EL (cell line): ENCODE measurements around the gene PI4KA.

Experiments used
- DNase-seq: peaks from one replicate; pipeline ENCODE4 v3.0.0-alpha.2; 2016

PI4KA gene

DNA sequence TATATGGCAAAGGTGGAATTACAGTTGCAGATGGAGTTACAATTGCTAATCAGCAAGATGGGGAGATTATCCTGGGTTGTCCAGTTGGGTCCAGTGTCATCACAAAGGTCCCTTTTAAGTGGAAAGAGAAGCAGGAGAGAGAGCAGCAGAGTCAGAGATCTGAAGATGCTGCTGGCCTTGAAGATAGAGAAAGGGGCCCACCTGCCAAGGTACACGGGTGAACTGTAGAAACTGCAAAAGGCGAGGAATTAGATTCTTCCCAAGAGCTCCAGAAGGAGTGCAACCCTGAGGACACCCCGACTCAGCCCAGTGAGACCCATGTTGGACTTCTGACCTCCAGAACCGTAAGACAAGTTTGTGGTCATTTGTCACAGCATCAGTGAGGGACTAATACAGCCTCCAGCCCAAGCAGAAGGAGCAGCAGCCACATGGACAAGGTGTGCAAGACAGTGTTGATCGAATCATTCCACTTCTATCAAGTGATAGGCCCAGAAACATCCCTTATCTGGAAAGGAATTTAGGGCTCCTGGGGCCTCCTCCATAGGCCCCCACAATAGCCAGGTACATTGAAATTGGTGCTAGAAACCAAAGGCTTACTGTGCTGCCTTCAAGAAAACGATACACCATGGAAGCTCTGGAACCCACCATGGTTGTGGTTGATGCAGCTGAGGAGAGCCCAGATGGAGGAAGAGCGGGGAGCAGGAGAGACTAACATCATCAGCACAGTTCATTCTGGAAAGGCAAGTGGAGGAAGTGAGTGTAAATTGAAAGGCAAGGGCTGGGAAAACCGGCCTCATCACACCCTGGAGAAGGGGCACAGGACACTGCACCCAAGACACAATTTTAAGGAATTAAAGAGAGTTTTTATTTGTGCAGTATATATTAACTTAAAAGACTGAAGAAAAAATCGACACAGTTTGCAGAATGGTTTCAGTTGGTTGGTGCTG lies 23.5 kb upstream of the PI4KA start:
- no peak for DNase-seq

DNA sequence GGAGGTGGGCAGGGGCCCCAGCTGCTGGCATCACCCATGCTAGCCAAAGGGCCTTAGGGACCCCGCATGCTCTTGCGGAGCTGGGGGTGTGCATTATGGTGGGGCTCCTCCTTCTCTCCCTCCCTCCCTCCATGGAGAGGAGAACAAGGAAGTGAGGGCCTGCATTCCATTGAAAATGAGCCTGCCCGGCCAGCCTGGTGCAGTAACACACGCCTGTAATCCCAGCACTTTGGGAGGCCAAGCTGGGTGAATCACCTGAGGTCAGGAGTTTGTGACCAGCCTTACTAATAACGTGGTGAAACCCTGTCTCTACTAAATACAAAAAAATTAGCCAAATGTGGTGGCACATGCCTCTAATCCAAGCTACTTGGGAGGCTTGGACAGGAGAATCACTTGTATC lies 22.6 kb upstream of the PI4KA start:
- peak; percentile 37 for DNase-seq

DNA sequence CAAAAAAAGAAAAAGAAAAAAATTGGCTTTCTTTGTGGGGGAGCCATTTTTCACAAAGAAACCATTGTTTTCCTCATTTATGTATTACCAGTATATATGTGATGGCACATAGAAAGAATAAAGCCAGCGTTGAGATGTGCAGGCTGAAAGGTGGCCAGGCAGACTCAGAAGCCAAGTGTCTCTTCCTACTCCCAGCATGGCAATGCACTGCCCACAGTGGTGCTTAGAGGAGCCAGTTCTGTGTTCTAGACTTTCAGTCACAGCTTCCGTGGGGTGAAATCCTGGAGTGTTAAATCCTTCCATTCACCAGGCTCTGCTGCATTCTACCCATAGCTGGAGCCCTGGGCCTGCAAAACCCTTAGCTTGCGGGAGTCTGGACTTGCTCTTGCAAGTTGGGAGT lies 19.1 kb upstream of the PI4KA start:
- no peak for DNase-seq

DNA sequence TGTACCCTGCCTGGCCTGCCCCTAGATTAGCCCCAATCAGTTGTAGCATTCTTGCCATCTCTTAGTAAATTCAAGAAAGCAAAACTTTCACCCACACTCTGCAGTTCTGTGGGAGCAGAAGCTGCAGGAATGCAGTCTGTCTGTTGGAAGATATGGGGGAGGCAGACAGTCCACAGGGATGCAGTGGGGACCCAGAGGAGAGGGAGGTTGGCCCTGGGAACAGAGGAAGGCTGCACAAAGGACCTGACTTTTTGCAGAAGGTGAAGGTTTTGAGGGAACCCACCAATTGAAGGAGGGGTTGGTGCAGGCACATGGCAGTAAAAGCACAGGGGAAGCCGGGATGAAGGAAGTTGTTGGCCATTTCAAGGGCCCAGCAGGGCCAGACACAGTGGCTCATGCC lies 16.7 kb upstream of the PI4KA start:
- no peak for DNase-seq

DNA sequence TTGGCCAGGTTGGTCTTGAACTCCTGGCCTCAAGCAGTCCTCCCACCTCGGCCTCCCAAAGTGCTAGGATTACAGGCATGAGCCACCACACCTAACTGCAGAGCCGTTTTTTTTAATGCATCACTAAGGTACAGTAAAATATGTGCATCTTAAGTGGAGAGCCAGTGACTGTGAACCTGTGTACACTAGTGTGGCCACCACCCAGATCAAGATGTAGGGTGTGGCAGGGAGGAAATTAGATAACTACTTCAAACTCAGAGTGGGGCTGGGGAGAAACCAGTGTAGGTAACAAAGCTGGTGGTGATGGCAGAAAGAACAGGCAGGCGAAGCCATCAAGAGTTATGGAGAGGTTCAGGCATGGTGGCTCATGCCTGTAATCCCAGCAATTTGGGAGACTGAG lies 14.6 kb upstream of the PI4KA start:
- no peak for DNase-seq

DNA sequence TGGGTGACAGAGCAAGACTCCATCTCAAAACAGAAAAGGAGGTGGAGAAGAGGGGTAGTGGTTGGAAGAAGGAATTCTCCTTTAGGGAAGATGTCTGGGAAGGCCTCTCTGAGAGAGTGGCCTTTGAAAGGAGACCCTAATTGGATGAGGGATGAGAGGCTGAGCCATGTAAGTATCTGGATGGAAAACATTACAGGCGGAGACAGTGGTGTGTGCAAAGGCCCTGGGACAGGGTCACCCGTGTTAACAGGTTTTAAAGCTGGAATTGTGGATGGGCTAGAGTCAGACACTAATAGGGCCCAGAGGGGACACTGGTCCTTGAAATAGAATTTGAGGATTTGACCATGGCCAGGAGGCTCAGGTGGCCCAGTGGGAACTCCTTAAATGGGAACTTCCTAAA lies 10.6 kb upstream of the PI4KA start:
- no peak for DNase-seq

GRCh38 chr22:20868025-20868962 lies 9.7 kb upstream of the PI4KA start:
- no peak for DNase-seq

DNA sequence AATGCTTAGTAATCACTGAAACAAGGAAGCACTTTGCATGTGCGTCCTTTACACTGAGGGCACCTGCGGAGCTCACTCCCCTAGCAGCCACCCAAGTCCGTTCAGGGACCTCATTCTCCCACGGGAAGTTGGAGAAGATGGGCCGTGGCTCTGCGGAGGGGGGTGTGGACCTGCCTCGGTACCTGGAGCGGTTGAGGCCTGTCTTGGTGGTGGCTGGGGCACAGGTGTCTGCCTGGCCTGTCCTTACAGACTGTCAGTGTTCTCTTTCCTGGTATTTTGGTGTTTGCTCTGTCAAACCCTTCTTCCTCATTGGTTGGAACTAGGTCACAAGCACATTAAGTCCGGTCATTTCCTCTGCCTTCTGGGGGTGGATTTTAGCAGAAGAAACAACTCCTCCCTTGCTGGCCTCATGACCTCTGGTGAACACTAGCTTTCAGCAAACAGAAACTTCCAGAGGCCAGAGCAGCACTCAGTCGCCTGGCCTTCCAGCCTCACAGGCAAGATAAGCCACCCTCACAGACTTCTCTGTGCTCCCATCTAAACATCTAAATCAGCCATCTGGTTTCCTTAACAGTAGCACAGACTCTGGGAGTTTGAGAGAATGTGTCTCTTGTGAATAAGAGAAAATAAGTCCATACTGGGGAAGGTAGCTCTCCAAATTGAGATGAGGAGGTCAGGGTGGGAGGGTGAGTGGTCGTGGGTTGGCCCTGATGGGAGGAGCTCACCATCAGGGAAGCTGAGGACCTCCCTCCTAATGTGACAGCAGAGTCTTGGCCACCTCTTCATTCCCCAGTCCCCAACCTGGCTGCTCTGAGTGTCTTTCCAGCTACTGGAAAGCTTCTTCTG lies 8.8 kb upstream of the PI4KA start:
- no peak for DNase-seq

DNA sequence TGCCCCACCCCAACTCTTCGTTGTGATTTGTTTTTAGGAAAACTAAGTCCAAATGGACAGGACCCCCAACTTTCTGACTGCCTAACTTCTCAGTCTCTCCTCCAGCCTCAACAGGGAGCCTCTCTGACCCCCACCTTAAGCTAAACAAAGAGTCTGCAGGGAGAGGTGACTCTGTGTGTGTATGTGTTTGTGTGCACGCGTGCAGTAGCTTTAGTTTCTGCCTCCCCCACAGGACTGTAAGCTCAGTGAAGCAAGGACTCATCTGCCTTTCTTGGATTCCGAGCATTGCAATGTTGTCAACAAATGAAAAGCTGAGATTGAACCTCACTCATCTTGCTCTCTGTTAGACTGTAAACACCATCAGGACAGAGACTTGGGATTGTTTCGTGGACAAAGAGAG lies 8.1 kb upstream of the PI4KA start:
- DNase-seq = no peak

- no peak for DNase-seq
Observed at GRCh38 chr22:20865875-20866445, 7.3 kb upstream of the PI4KA start.

GRCh38 chr22:20865331-20865730 lies 6.7 kb upstream of the PI4KA start:
- no peak for DNase-seq

DNA sequence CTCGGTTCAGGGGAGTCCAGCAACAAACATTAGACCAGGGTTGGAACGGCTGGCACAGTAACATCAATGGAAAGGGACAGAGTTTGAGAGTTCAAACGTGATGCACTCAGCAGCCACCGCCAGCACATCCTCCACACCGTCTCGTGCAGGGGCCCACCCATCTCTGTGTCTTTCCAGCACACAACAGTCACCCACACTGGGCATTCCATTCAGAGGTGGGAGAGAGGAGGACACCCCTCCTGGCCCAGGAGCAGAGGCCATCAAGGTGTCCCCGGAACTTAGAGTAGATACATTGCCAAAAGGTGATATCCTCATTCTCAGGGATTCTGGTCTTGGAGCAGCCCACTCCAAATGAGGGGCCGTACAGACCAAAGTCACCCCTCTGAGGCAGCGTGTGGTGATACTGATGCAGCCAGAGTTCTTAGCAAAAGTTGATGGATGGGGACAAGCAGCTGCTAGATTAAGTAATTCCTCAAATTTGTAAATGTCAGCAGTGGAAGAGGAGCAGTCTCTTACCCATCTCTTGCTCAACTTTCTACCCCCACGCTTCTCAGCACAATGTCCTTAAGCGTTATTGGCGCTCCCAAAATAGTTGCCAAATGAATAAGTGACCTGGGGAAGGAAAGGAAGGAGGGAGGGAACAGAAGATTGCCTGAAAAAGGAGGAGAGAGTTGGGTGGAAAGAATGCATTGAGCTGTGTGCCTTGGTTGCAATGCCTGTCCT lies 5.7 kb upstream of the PI4KA start:
- DNase-seq = no peak

GRCh38 chr22:20863366-20863765 lies 4.8 kb upstream of the PI4KA start:
- no peak for DNase-seq

DNA sequence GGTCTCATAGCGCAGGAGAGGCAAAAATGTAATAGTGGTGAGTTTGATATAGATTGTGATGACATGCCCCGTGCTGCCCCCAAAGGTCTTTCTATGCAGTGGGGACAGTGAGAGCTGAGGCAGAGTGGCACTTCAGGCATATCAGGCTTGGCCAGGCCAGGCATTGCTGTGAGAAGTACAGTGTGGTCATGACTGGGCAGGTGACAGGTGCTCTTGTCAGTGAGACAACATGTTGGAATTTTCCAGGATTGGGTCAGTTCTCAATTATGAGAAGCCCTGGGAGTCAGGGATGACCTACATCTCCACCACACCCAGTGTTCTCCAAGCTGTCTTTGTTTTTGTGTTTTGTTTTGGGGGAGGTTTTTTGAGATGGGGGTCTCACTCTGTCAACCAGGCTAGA lies 3.9 kb upstream of the PI4KA start:
- DNase-seq = no peak

GRCh38 chr22:20859615-20860014 lies 1.0 kb upstream of the PI4KA start:
- DNase-seq = no peak

- DNase-seq = peak; percentile 87
Observed at GRCh38 chr22:20857838-20858614, 585 bp downstream of the PI4KA start.

DNA sequence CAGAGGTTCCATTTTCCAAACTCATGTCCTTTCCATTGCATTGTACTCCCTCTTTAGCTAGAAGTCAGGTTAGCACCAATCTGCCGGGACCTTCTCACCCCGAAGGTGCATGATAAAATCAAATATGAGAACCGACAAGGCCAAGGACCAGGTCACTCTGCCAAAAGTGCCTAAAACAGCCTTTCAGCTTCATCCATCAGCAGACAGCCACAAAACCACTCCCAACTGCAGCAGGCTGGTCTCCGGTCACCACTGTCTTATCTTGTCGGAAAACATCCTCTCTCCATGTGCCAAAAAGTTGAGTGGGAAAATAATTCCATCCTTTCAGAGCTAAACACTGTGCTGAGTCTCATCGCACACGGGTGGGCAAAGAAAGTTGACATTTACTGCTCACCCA lies 1.4 kb downstream of the PI4KA start:
- no peak for DNase-seq

GRCh38 chr22:20853236-20853660 lies 5.4 kb downstream of the PI4KA start:
- no peak for DNase-seq

DNA sequence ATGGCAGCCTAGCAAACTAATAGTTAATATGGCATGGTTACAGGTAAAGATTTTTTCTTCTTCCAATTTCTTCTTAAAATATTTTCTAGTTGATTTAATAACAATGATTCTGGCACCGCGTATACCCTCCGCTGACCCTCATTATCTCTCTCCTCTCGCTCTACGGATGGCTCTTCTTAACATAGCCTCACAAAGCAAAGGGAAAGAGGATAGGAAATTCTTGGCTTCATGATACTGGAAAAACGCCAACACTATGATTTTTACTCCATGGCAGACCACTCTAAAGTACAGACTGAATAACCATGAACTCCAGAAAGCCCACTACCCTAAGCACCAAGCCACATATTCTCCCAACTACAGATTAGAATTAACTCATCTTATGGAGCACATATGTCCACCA lies 6.1 kb downstream of the PI4KA start:
- DNase-seq = no peak

DNA sequence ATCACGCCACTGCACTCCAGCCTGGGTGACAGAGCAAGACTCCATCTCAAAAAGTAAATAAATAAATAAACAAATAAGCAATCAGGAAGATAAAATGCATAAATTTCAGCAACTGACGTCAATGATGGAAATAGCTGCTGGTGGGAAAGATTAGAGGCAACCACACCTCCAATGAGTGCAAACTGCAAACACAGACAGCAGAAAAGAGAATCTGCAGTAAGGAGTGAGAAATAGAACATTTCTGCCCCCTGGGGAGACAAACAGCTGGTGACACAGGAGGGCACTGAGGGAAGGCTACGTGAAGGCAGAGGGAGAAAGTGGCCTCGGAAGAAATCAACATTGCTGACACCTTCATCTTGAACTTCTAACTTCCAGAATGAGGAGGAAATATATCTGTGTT lies 6.5 kb downstream of the PI4KA start:
- DNase-seq = no peak

- DNase-seq = no peak
Observed at GRCh38 chr22:20847318-20847822, 11.2 kb downstream of the PI4KA start.
